MG63 (cell line): ENCODE measurements around the gene ACTR2. TPM values are rescaled to one million over a fixed set of nuclear protein-coding genes. Genes with fewer than 3 reads are reported as not detected.
"Not testable (repeated sequence)": the region's sequence is repeated elsewhere in the genome, so short reads cannot be mapped to it uniquely, and the experiment has no call there.

Experiments
- DNase-seq: peaks from one replicate; pipeline ENCODE4 v3.0.0-alpha.2; 2020
- H3K27me3 ChIP-seq: fragments of 250-450 bp; sonication (Bioruptor Pico); 2 replicates; pipeline ENCODE4 v1.5.1; 2020; ENCODE audit warnings: mild to moderate bottlenecking, moderate library complexity
- H3K36me3 ChIP-seq: fragments of 250-450 bp; sonication (Bioruptor Pico); 2 replicates; pipeline ENCODE4 v1.5.1; 2020; ENCODE audit warnings: mild to moderate bottlenecking, moderate library complexity
- H3K4me3 ChIP-seq: fragments of 250-450 bp; sonication (Bioruptor Pico); 2 replicates; pipeline ENCODE4 v1.5.1; 2020; ENCODE audit warnings: mild to moderate bottlenecking, moderate library complexity
- H3K9me3 ChIP-seq: fragments of 250-450 bp; sonication (Bioruptor Pico); 2 replicates; pipeline ENCODE4 v1.5.1; 2020; ENCODE audit warnings: mild to moderate bottlenecking, moderate library complexity
- total RNA-seq: library from RNA; depleted of rRNA; stranded (reverse); fragments of >200 nt; shearing (Covaris generic); gene quantifications from 2 replicates; pipeline ENCODE4 v1.2.3, GENCODE V29; 2014; ENCODE audit warnings: low replicate concordance; rRNA removed

ACTR2 gene
- total RNA-seq, 1 experiment from 2014 or later, result 26.9 TPM

DNA sequence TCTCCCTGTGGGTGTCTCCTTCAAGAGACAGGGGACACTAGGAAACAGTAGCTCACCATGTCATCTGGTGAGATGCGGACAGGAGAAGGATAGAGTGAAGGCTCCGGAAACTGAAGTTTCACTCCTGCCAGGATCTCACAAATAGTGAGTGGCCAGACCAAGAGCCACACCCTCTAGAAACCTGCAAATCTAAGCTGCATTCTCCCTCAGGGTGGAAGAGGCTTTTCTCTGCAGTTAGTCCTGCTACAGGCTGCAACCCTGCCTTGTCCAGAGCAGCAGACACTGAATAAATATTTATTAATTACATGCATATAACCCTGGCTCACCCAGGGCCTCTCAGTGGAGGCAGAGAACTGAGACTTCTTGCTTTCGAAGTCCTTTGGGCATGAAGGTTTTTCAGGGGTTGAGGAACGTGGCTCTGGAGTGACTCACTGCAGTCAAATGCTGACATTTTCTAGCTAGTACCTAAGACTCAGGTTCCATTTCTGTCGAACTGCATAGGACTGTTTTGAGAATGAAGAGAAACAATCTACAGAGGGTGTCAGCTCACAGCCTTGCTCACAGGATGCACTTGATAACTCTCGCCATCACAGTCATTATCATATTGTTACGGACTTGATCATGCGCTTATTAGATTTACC lies 87.3 kb downstream of the ACTR2 start:
- Histone ChIP-seq H3K36me3 (peaks cover 64% of the 10 kb centered on the region), H3K9me3 (no peaks in the 10 kb centered on the region), H3K27me3 (no peaks in the 10 kb centered on the region), H3K4me3 (no peak overlapping the region)
- DNase-seq, result no peak

DNA sequence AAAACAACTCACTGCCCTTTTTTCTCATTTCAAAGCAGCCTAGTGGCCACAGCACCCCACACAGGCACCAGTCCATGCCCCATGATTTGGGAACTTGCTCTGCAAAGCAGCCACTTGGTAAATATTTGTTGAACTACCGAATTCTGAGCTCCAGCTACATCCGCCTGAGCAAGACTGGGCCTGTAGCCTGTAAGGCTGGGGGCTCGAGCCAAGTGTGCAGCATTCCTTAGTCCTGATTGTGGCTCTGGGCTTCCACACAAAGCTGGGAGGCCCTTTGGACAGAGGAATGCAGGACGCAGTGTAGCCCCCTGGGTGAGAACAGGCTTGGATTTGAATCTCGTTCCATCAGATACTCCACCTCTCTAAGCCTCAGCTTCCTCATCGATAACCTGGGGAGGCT lies 88.4 kb downstream of the ACTR2 start:
- Histone ChIP-seq H3K9me3 (no peaks in the 10 kb centered on the region), H3K36me3 (peaks cover 58% of the 10 kb centered on the region), H3K27me3 (no peaks in the 10 kb centered on the region), H3K4me3 (no peak overlapping the region)
- peak; percentile 96 for DNase-seq

DNA sequence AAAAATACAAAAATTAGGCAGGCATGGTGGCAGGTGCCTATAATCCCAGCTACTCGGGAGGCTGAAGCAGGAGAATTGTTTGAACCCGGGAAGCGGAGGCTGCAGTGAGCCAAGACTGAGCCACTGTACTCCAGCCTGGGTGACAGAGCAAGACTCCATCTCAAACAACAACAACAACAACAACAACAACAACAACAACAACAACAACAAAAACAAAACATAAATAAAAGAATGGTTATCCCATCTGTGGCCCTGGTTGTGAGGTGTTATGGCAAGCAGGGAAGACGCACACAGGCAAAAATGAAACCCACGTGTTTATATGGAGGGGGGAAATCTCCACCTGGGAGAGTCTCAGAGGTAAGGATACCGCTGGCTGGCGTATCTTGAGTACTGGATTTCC lies 89.7 kb downstream of the ACTR2 start:
- not testable (repeated sequence) for H3K4me3 ChIP-seq, DNase-seq, H3K9me3 ChIP-seq, H3K27me3 ChIP-seq
- H3K36me3 ChIP-seq, result peaks cover 48% of the 10 kb centered on the region

DNA sequence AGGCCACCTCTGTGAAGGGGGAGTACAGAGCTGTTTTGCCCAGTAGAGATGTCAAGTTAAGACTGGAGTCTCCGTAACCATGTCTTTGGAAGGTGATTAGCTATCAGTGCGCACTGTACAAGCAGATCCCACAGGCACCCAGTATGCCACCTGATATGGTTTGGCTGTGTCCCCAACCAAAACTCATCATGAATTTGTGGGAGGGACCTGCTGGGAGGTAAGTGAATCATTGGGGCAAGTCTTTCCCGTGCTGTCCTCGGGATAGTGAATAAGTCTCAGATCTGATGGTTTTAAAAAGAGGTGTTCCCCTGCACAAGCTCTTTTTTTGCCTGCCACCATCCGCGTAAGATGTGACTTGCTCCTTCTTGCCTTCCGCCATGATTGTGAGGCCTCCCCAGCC lies 90.2 kb downstream of the ACTR2 start:
- H3K27me3 ChIP-seq, result no peaks in the 10 kb centered on the region
- H3K4me3 ChIP-seq, result no peak overlapping the region
- no peaks in the 10 kb centered on the region for H3K9me3 ChIP-seq
- DNase-seq, result no peak
- H3K36me3 ChIP-seq, result peaks cover 43% of the 10 kb centered on the region

DNA sequence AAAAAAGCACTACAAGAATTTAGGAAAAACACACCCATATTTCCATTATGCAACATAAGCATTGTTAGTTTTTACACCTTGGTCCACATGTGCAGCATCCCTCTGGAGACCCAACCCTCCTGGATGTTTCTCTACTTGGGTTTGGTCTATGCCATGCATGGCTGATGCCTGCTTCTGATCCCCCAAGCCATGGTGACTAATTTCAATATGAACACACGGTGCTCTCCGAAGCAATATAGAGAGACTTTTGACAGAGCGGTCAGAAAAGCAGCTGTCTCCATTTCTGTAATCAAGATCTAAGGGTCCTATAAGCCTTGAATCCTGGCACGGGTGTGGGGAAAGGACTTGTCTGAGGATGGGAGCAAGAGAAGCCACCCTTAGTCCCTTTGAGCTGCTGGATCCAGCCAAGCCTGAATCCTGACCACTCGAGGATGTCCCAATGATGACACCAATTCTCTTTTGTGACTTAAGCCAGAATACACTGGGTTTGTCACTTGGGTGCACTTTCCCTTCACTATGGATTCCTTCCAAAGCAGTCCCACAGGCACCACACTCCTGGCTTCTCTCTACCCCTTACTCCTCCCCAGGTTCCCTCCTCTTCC lies 91.5 kb downstream of the ACTR2 start:
- Histone ChIP-seq H3K9me3 (no peaks in the 10 kb centered on the region), H3K27me3 (no peaks in the 10 kb centered on the region), H3K36me3 (peaks cover 33% of the 10 kb centered on the region), H3K4me3 (no peak overlapping the region)
- DNase-seq, result no peak

DNA sequence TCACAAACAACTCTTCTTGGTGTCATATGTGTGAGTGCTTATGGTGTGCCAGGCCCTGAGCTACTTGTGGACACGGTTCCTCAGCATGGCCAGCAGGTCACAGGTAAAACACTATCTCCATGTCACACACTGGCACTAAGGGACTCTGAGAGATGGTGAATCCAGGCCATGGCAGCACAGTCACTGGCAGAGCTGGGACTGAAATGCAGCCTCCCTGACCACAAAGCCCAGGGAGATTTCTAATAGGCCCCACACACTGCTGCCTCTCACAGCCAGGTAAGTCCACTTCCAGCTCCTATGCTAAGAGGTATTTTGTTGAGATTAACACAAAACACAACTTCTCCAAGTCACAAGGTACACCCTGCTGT lies 92.0 kb downstream of the ACTR2 start:
- Histone ChIP-seq H3K4me3 (no peak overlapping the region), H3K9me3 (no peaks in the 10 kb centered on the region), H3K36me3 (peaks cover 28% of the 10 kb centered on the region), H3K27me3 (no peaks in the 10 kb centered on the region)
- no peak for DNase-seq

DNA sequence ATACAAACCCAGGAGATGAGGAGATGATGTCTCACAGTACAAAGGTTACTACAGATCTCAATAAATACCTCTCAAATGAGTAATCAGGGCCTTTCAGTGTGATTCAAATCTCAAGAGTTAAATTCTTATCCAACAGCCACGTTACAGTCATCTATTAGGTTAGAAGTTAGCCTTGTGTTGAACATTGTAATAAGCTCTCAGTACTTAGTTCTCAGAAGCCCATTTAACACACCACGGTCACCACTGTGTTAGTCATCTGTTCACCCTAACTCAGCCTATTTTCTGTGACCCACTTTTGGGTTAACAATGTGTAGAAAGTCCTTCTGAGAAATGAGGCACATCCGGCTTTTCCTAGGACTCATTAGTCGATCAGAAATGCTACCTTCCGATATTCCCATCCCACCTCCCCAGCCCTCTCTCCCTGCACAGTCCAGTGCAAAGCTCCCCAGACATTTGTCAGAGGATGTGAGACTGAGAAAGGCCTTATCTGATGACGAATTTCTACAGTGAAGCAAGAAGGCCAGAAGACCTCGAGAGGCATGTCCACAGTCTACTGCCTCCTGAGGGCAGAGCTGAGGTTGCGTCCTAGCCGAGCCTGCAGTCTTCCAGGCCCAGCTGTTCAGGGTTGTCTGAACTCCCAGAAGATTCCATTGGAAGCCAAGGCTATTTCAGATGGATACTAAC lies 92.6 kb downstream of the ACTR2 start:
- Histone ChIP-seq H3K9me3 (no peaks in the 10 kb centered on the region), H3K4me3 (no peak overlapping the region), H3K27me3 (no peaks in the 10 kb centered on the region), H3K36me3 (peaks cover 23% of the 10 kb centered on the region)
- peak; percentile 73 for DNase-seq

Other genes starting within 250 kb of the ACTR2 start
- 18.6 and 21.1 TPM in 2 replicates for gene SLC1A4, start 238.4 kb upstream of the ACTR2 start, total RNA-seq
- gene CEP68, start 171.4 kb upstream of the ACTR2 start, total RNA-seq, result 4.5 and 4.9 TPM in 2 replicates
- 62.5 and 85.1 TPM in 2 replicates for gene RAB1A, start 97.7 kb upstream of the ACTR2 start, total RNA-seq
- 1.7 and 3.8 TPM in 2 replicates for gene SPRED2, start 204.8 kb downstream of the ACTR2 start, total RNA-seq